Measurements from ENCODE around the gene PRKAR1B. TPM values are rescaled to one million over a fixed set of nuclear protein-coding genes. Genes with fewer than 3 reads are reported as not detected.

Gene PRKAR1B
- total RNA-seq, 1 experiment from 2014 or later = 27.2 TPM

GRCh38 chr7:543501-544337, 183.4 kb downstream of the PRKAR1B start:
- Histone ChIP-seq H3K9me3 (ENCODE audit: low read depth, low read length, poor library complexity, severe bottlenecking) (no peaks in the 10 kb centered on the region), H3K4me3 (ENCODE audit: low read depth, low read length, poor library complexity, severe bottlenecking) (no peak overlapping the region), H3K4me1 (ENCODE audit: insufficient read depth, low read length, poor library complexity, severe bottlenecking) (no peaks in the 10 kb centered on the region), H3K27ac (ENCODE audit: low read depth, low read length, poor library complexity, severe bottlenecking) (no peak overlapping the region), H3K27me3 (replicated peaks; ENCODE audit: insufficient read depth, low read depth, low read length, poor library complexity) (no peaks in the 10 kb centered on the region), H3K36me3 (ENCODE audit: insufficient read depth, low read length, poor library complexity, severe bottlenecking) (no peaks in the 10 kb centered on the region)
- intact Hi-C loops (cut with micrococcal nuclease; ENCODE audit: unreplicated experiment) = no loop called here
- ChIA-PET POLR2A (ENCODE audit: low non-redundant PET) (interaction anchor here (0.6 kb wide), 1 partner anchor 430 kb away, joined by 15 read pairs; no protein-coding TSS in a partner anchor), CTCF (no interaction called here)
- no TSS peak for BruUV-seq (replicated peaks)
- TF ChIP-seq EZH2 (IDR thresholded peaks at IDR 0.05; ENCODE audit: borderline replicate concordance, low read depth, low read length, poor library complexity, severe bottlenecking) = no peak
- TF ChIP-seq CTCF (conservative IDR thresholded peaks at IDR 0.05; ENCODE audit: low read depth, low read length) = no peak
- DNase-seq (ENCODE audit: low spot score) = no peak

DNA sequence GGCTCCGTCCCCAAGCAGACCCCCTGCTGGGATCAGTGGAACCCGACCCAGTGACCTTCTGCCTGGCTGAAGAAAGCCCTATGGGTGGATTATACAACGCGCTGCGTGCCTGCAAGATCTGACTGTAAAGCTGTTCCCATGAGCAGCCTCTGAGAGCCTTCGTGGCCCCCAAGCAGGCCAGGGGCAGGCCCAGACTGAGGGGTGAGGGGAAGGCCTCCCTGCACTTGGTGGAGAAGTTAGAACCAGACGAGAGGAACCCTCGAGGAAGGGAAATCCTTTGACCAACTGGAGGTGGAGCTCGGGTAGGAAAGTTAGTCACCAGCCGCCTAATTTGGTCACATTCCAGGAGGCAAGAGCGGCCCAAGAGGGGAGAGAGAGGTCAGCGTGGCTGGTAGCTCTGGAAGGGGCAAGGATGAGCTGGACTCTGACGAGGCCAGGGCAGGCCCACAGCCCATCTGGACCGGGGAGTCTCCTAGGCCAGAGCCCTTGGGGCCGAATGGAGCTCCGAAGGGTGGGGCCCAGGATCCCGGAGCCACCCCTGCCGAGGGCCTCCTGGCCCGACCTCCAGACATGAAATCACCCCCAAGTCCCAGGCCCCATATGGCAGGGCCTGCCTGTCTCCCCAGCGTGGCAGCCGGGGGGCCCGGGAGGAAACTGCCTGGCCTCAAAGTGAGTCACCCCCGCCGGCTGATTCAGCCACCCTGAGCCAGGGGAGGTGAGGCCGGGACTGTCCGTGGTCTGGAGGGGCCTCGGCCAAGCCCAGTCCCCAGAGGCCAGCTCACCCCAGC, 184.2 kb downstream of the PRKAR1B start:
- CTCF ChIA-PET = no interaction called here
- DNase-seq (ENCODE audit: low spot score) = no peak
- TF ChIP-seq EZH2 (IDR thresholded peaks at IDR 0.05; ENCODE audit: borderline replicate concordance, low read depth, low read length, poor library complexity, severe bottlenecking) (no peak), CTCF (conservative IDR thresholded peaks at IDR 0.05; ENCODE audit: low read depth, low read length) (no peak)
- Histone ChIP-seq H3K4me1 (ENCODE audit: insufficient read depth, low read length, poor library complexity, severe bottlenecking) (no peaks in the 10 kb centered on the region), H3K9me3 (ENCODE audit: low read depth, low read length, poor library complexity, severe bottlenecking) (no peaks in the 10 kb centered on the region), H3K4me3 (ENCODE audit: low read depth, low read length, poor library complexity, severe bottlenecking) (no peak overlapping the region), H3K27me3 (replicated peaks; ENCODE audit: insufficient read depth, low read depth, low read length, poor library complexity) (no peaks in the 10 kb centered on the region), H3K27ac (ENCODE audit: low read depth, low read length, poor library complexity, severe bottlenecking) (no peak overlapping the region), H3K36me3 (ENCODE audit: insufficient read depth, low read length, poor library complexity, severe bottlenecking) (no peaks in the 10 kb centered on the region)
- POLR2A ChIA-PET (ENCODE audit: low non-redundant PET) = no interaction called here
- intact Hi-C loops (cut with micrococcal nuclease; ENCODE audit: unreplicated experiment) = no loop called here
- BruUV-seq (replicated peaks) = no TSS peak

- Histone ChIP-seq H3K4me1 (ENCODE audit: insufficient read depth, low read length, poor library complexity, severe bottlenecking) (no peaks in the 10 kb centered on the region), H3K9me3 (ENCODE audit: low read depth, low read length, poor library complexity, severe bottlenecking) (no peaks in the 10 kb centered on the region), H3K27me3 (replicated peaks; ENCODE audit: insufficient read depth, low read depth, low read length, poor library complexity) (no peaks in the 10 kb centered on the region), H3K27ac (ENCODE audit: low read depth, low read length, poor library complexity, severe bottlenecking) (no peak overlapping the region), H3K36me3 (ENCODE audit: insufficient read depth, low read length, poor library complexity, severe bottlenecking) (no peaks in the 10 kb centered on the region), H3K4me3 (ENCODE audit: low read depth, low read length, poor library complexity, severe bottlenecking) (no peak overlapping the region)
- ChIA-PET POLR2A (ENCODE audit: low non-redundant PET) (no interaction called here), CTCF (no interaction called here)
- TF ChIP-seq CTCF (conservative IDR thresholded peaks at IDR 0.05; ENCODE audit: low read depth, low read length) (no peak), EZH2 (IDR thresholded peaks at IDR 0.05; ENCODE audit: borderline replicate concordance, low read depth, low read length, poor library complexity, severe bottlenecking) (no peak)
- DNase-seq (ENCODE audit: low spot score) = no peak
- BruUV-seq (replicated peaks) = no TSS peak
- intact Hi-C loops (cut with micrococcal nuclease; ENCODE audit: unreplicated experiment) = no loop called here
These were observed 184.9 kb downstream of the PRKAR1B start for GRCh38 chr7:542131-542712.

All from A673 (cell line).